HepG2 (cell line): ENCODE data around the gene WIZ. TPM values are rescaled to one million over a fixed set of nuclear protein-coding genes. Genes with fewer than 3 reads are reported as not detected.

Experiments
- AKNA ChIP-seq: sonication (generic); formaldehyde crosslinking; IDR thresholded peaks from 2 replicates; pipeline ENCODE4 v1.4.0; 2020; ENCODE audit warnings: missing genetic modification reagents, borderline replicate concordance
- HBP1 ChIP-seq: IDR thresholded peaks from 2 replicates; pipeline ENCODE4 v1.6.1; 2016; ENCODE audit warnings: low read depth, control low read depth
- HOXA5 ChIP-seq: sonication (generic); formaldehyde crosslinking; IDR thresholded peaks from 2 replicates; pipeline ENCODE4 v1.4.0; 2020; ENCODE audit warnings: missing genetic modification reagents
- MYPOP ChIP-seq: sonication (generic); formaldehyde crosslinking; IDR thresholded peaks from 2 replicates; pipeline ENCODE4 v1.8.1; 2023; ENCODE audit warnings: mild to moderate bottlenecking, moderate library complexity, missing genetic modification reagents
- ZBTB10 ChIP-seq: sonication (generic); formaldehyde crosslinking; IDR thresholded peaks from 2 replicates; pipeline ENCODE4 v1.4.0; 2020; ENCODE audit warnings: missing genetic modification reagents, borderline replicate concordance
- ZBTB42 ChIP-seq: sonication (generic); formaldehyde crosslinking; IDR thresholded peaks from 2 replicates; pipeline ENCODE4 v1.5.0; 2020; ENCODE audit warnings: mild to moderate bottlenecking, missing genetic modification reagents
- ZHX1 ChIP-seq: sonication (generic); formaldehyde crosslinking; IDR thresholded peaks from 2 replicates; pipeline ENCODE4 v1.8.1; 2022; ENCODE audit warnings: low read depth, mild to moderate bottlenecking, missing genetic modification reagents
- ZNF639 ChIP-seq: conservative IDR thresholded peaks from 2 replicates; pipeline ENCODE4 v1.6.1; 2018; ENCODE audit warnings: missing genetic modification reagents
- polyA plus RNA-seq, 8 experiments: library from polyadenylated mRNA; depleted of rRNA in 3 of 8; stranded (reverse) in 7 of 8; unstranded in 1 of 8; fragments of >200 nt; fragmentation: Illumina TruSeq in 4 of 8; extraction: Trizol in 4 of 8; gene quantifications; 2 replicates each; pipeline versions ENCODE4 v1.2.1 to v1.2.3, GENCODE V29; 2011 to 2016; ENCODE audit warnings: low read depth in 4 of 8, missing spikeins in 1 of 8, mixed read lengths in 1 of 8; ENCODE audit not compliant: insufficient read depth in 1 of 8
- total RNA-seq, 5 experiments: library from RNA; depleted of rRNA; stranded (reverse); fragments of >200 nt; fragmentation: Illumina TruSeq; extraction: Trizol; gene quantifications; 2 replicates each; pipeline ENCODE4 v1.2.3, GENCODE V29; 2016; ENCODE audit warnings: low read depth in 1 of 5

Gene WIZ
- total and polyA plus RNA-seq, 2 of the 13 experiments (the other 11 are each of a cell fraction or from before 2014, with no cell fraction given) = 4.7 to 4.8 TPM

- TF ChIP-seq ZBTB10 (CRISPR knock-in tag) (0 out of 2 replicates have a peak, but pooled peaks have one; percentile 61), ZNF639 (no peak), ZHX1 (0 out of 2 replicates have a peak, but pooled peaks have one; percentile 63), HBP1 (CRISPR knock-in tag) (peak; percentile 24; the same call in 1 of the 2 replicates), MYPOP (CRISPR knock-in tag) (peak; percentile 33), AKNA (CRISPR knock-in tag) (peak; percentile 68; the same call in 1 of the 2 replicates), ZBTB42 (peak; percentile 54; the same call in 1 of the 2 replicates), HOXA5 (CRISPR knock-in tag) (peak; percentile 20)
Observed at GRCh38 chr19:15418579-15419412, 31.0 kb downstream of the WIZ start, which contains the start of gene AKAP8L (continued).
